Liver (tissue), 9 donors: ENCODE data around the gene ARRDC1. TPM values are rescaled to one million over a fixed set of nuclear protein-coding genes. Genes with fewer than 3 reads are reported as not detected.

Source experiments
- DNase-seq: peaks from one replicate; pipeline ENCODE4 v3.0.0-alpha.2; 2017; ENCODE audit warnings: low spot score
- H3K27ac ChIP-seq, 2 donors: one replicate each; pipeline ENCODE4 v1.7.0; 2013; ENCODE audit warnings: inconsistent platforms in 2 of 2, low read length in 2 of 2, control low read depth in 1 of 2, low read depth in 1 of 2, mild to moderate bottlenecking in 1 of 2
- H3K27me3 ChIP-seq, 4 donors: one replicate each; pipeline versions ENCODE4 v1.6.1 to v1.7.0; 2013; ENCODE audit warnings: low read length in 3 of 4, inconsistent platforms in 1 of 4, mild to moderate bottlenecking in 1 of 4, moderate library complexity in 1 of 4; ENCODE audit not compliant: control insufficient read depth in 4 of 4, insufficient read depth in 4 of 4
- H3K36me3 ChIP-seq, 4 donors: one replicate each; pipeline versions ENCODE4 v1.6.1 to v1.7.0; 2013; ENCODE audit warnings: low read length in 3 of 4, mild to moderate bottlenecking in 3 of 4, low read depth in 1 of 4, moderate library complexity in 1 of 4; ENCODE audit not compliant: control insufficient read depth in 4 of 4, insufficient read depth in 3 of 4
- H3K4me1 ChIP-seq, 4 donors: one replicate each; pipeline versions ENCODE4 v1.6.1 to v1.7.0; 2013; ENCODE audit warnings: low read length in 3 of 4, mild to moderate bottlenecking in 3 of 4, moderate library complexity in 1 of 4; ENCODE audit not compliant: control insufficient read depth in 4 of 4, insufficient read depth in 4 of 4
- H3K4me3 ChIP-seq, 3 donors: one replicate each; pipeline versions ENCODE4 v1.6.1 to v1.7.0; 2013; ENCODE audit warnings: low read length in 3 of 3, control low read depth in 1 of 3, low read depth in 1 of 3, mild to moderate bottlenecking in 1 of 3
- H3K9ac ChIP-seq, 2 donors: one replicate each; pipeline ENCODE4 v1.7.0; 2013; ENCODE audit warnings: low read length in 2 of 2, mild to moderate bottlenecking in 2 of 2, moderate library complexity in 2 of 2, control low read depth in 1 of 2, low read depth in 1 of 2
- H3K9me3 ChIP-seq, 4 donors: one replicate each; pipeline versions ENCODE4 v1.6.1 to v1.7.0; 2013; ENCODE audit warnings: low read length in 3 of 4; ENCODE audit not compliant: control insufficient read depth in 4 of 4
- EGR1 ChIP-seq, 2 donors: IDR thresholded peaks; 2 replicates each; pipeline ENCODE4 v1.6.1; 2016 to 2018; ENCODE audit warnings: antibody characterized with exemption in 2 of 2, low read depth in 2 of 2
- FOXA1 ChIP-seq: IDR thresholded peaks from 2 replicates; pipeline ENCODE4 v1.6.1; 2016; ENCODE audit warnings: antibody characterized with exemption
- FOXA2 ChIP-seq: IDR thresholded peaks from 2 replicates; pipeline ENCODE4 v1.6.1; 2016; ENCODE audit warnings: antibody characterized with exemption
- GABPA ChIP-seq, 2 donors: IDR thresholded peaks in 1 of 2; conservative IDR thresholded peaks in 1 of 2; 2 replicates each; pipeline ENCODE4 v1.6.1; 2016; ENCODE audit warnings: antibody characterized with exemption in 2 of 2, mild to moderate bottlenecking in 1 of 2, moderate library complexity in 1 of 2
- HNF4A ChIP-seq, 2 donors: conservative IDR thresholded peaks; 2 replicates each; pipeline ENCODE4 v1.6.1; 2016; ENCODE audit warnings: antibody characterized with exemption in 2 of 2, mild to moderate bottlenecking in 2 of 2
- HNF4G ChIP-seq: IDR thresholded peaks from 2 replicates; pipeline ENCODE4 v1.6.1; 2016; ENCODE audit warnings: antibody characterized with exemption
- JUND ChIP-seq, 2 donors: IDR thresholded peaks; 2 replicates each; pipeline ENCODE4 v1.6.1; 2016; ENCODE audit warnings: antibody characterized with exemption in 2 of 2
- NR2F2 ChIP-seq: IDR thresholded peaks from 2 replicates; pipeline ENCODE4 v1.6.1; 2016; ENCODE audit warnings: antibody characterized with exemption
- RAD21 ChIP-seq, 2 donors: IDR thresholded peaks; 2 replicates each; pipeline ENCODE4 v1.6.1; 2016; ENCODE audit warnings: antibody characterized with exemption in 2 of 2, mild to moderate bottlenecking in 2 of 2
- RXRA ChIP-seq, 2 donors: IDR thresholded peaks; 2 replicates each; pipeline ENCODE4 v1.6.1; 2017 to 2018; ENCODE audit warnings: antibody characterized with exemption in 2 of 2, mild to moderate bottlenecking in 1 of 2
- SP1 ChIP-seq: IDR thresholded peaks from 2 replicates; pipeline ENCODE4 v1.6.1; 2018; ENCODE audit warnings: antibody characterized with exemption, mild to moderate bottlenecking
- TAF1 ChIP-seq: conservative IDR thresholded peaks from 2 replicates; pipeline ENCODE4 v1.6.1; 2016; ENCODE audit warnings: antibody characterized with exemption, mild to moderate bottlenecking
- YY1 ChIP-seq: IDR thresholded peaks from 2 replicates; pipeline ENCODE4 v1.6.1; 2016; ENCODE audit warnings: antibody characterized with exemption, mild to moderate bottlenecking
- WGBS: extraction: QIAGEN DNeasy Blood & Tissue Kit; methylation state at CpG from one replicate; pipeline ENCODE4 v1.1.7; 2013; 5-methylcytosine and 5-hydroxymethylcytosine counted together
- polyA plus RNA-seq, 2 donors: library from polyadenylated mRNA; stranded (reverse) in 1 of 2; unstranded in 1 of 2; fragments of 200-250 nt in 1 of 2; fragments of >200 nt in 1 of 2; fragmentation: Nextera tagmentation in 1 of 2; extraction: Ambion mirVana in 1 of 2; gene quantifications; one replicate each; pipeline versions ENCODE4 v1.2.1 to v1.2.3, GENCODE V29; 2013 to 2015
- total RNA-seq, 2 donors: library from RNA; depleted of rRNA; stranded (reverse); fragments of >200 nt; gene quantifications; one replicate each; pipeline ENCODE4 v1.2.3, GENCODE V29; 2014
- TF ChIP-seq, protein P1 (sequence below): IDR thresholded peaks from 2 replicates; pipeline ENCODE4 v1.6.1; 2016; ENCODE audit warnings: antibody characterized with exemption
- TF ChIP-seq, protein P2 (sequence below): IDR thresholded peaks from 2 replicates; pipeline ENCODE4 v1.6.1; 2016; ENCODE audit warnings: antibody characterized with exemption
- TF ChIP-seq, protein P3 (sequence below): IDR thresholded peaks from 2 replicates; pipeline ENCODE4 v1.6.1; 2016; ENCODE audit warnings: antibody characterized with exemption, mild to moderate bottlenecking
- TF ChIP-seq, protein P4 (sequence below): IDR thresholded peaks from 2 replicates; pipeline ENCODE4 v1.6.1; 2016; ENCODE audit warnings: antibody characterized with exemption
- TF ChIP-seq, protein P5 (sequence below): fragments of 150-350 bp; IDR thresholded peaks from 2 replicates; pipeline ENCODE4 v1.5.1; 2017; ENCODE audit warnings: improper control_type of control experiment, low read depth, low read length; ENCODE audit not compliant: missing input control
- donor health status: healthy.
- donor health status: healthy.
- donor health status: healthy.
- donor health status: healthy.
- donor health status: healthy.

Gene ARRDC1
- total and polyA plus RNA-seq, 4 donors, result 9.8 to 31.6 (median 23.4) TPM

DNA sequence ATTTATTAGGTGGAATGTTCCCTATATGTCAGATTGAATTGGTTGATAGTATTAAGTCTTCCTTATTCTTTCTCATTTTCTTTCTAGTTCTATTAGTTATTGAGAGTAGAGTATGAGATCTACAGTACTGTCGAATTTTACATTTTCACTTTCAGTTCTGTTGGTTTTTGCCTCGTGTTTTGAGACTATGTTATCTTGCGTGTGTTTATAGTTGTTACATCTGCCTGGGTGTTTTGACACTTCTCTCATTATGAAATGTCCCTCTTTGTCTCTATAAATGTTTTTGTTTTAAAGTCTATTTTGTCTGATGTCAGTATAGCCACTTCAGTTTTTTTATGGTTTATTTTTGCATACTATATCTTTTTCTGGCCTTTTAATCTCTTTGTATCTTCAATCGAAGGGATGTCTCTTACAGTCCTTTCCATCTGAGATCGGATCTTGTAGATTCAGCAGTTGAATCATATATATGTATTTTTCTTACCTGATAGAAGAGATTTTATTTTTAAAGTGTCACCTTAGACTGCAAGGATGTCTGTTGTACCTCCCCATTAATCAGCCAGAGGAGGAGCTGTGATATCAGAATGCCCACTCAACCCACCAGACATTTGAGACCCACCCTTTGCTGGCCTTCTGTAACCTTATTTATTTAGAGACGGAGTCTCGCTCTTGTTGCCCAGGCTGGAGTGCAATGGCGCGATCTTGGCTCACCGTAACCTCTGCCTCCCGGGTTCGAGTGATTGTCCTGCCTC lies 34.0 kb downstream of the ARRDC1 start:
- no peaks in the 10 kb centered on the region for H3K27me3 ChIP-seq
- peaks cover 0 to 2% (median 0%) of the 10 kb centered on the region in 4 donors for H3K36me3 ChIP-seq
- TF ChIP-seq HNF4A (conservative IDR thresholded peaks at IDR 0.05) (no peak), EGR1 (IDR thresholded peaks at IDR 0.05; ENCODE audit: low read depth in 2 of 2) (no peak), FOXA2 (no peak), RXRA (IDR thresholded peaks at IDR 0.05) (no peak), TAF1 (no peak), HNF4G (no peak), JUND (IDR thresholded peaks at IDR 0.05) (no peak), FOXA1 (no peak), YY1 (no peak), RAD21 (IDR thresholded peaks at IDR 0.05) (no peak), GABPA (IDR thresholded peaks at IDR 0.05 in 1 of 2, conservative IDR thresholded peaks at IDR 0.05 in 1 of 2) (no peak), NR2F2 (no peak), SP1 (no peak)
- TF ChIP-seq, protein P1, sequence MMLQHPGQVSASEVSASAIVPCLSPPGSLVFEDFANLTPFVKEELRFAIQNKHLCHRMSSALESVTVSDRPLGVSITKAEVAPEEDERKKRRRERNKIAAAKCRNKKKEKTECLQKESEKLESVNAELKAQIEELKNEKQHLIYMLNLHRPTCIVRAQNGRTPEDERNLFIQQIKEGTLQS, result no peak
- TF ChIP-seq, protein P2, sequence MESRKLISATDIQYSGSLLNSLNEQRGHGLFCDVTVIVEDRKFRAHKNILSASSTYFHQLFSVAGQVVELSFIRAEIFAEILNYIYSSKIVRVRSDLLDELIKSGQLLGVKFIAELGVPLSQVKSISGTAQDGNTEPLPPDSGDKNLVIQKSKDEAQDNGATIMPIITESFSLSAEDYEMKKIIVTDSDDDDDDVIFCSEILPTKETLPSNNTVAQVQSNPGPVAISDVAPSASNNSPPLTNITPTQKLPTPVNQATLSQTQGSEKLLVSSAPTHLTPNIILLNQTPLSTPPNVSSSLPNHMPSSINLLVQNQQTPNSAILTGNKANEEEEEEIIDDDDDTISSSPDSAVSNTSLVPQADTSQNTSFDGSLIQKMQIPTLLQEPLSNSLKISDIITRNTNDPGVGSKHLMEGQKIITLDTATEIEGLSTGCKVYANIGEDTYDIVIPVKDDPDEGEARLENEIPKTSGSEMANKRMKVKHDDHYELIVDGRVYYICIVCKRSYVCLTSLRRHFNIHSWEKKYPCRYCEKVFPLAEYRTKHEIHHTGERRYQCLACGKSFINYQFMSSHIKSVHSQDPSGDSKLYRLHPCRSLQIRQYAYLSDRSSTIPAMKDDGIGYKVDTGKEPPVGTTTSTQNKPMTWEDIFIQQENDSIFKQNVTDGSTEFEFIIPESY, result no peak
- TF ChIP-seq, protein P3, sequence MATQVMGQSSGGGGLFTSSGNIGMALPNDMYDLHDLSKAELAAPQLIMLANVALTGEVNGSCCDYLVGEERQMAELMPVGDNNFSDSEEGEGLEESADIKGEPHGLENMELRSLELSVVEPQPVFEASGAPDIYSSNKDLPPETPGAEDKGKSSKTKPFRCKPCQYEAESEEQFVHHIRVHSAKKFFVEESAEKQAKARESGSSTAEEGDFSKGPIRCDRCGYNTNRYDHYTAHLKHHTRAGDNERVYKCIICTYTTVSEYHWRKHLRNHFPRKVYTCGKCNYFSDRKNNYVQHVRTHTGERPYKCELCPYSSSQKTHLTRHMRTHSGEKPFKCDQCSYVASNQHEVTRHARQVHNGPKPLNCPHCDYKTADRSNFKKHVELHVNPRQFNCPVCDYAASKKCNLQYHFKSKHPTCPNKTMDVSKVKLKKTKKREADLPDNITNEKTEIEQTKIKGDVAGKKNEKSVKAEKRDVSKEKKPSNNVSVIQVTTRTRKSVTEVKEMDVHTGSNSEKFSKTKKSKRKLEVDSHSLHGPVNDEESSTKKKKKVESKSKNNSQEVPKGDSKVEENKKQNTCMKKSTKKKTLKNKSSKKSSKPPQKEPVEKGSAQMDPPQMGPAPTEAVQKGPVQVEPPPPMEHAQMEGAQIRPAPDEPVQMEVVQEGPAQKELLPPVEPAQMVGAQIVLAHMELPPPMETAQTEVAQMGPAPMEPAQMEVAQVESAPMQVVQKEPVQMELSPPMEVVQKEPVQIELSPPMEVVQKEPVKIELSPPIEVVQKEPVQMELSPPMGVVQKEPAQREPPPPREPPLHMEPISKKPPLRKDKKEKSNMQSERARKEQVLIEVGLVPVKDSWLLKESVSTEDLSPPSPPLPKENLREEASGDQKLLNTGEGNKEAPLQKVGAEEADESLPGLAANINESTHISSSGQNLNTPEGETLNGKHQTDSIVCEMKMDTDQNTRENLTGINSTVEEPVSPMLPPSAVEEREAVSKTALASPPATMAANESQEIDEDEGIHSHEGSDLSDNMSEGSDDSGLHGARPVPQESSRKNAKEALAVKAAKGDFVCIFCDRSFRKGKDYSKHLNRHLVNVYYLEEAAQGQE, result no peak
- TF ChIP-seq, protein P4, sequence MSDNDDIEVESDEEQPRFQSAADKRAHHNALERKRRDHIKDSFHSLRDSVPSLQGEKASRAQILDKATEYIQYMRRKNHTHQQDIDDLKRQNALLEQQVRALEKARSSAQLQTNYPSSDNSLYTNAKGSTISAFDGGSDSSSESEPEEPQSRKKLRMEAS, result no peak
- TF ChIP-seq, protein P5, sequence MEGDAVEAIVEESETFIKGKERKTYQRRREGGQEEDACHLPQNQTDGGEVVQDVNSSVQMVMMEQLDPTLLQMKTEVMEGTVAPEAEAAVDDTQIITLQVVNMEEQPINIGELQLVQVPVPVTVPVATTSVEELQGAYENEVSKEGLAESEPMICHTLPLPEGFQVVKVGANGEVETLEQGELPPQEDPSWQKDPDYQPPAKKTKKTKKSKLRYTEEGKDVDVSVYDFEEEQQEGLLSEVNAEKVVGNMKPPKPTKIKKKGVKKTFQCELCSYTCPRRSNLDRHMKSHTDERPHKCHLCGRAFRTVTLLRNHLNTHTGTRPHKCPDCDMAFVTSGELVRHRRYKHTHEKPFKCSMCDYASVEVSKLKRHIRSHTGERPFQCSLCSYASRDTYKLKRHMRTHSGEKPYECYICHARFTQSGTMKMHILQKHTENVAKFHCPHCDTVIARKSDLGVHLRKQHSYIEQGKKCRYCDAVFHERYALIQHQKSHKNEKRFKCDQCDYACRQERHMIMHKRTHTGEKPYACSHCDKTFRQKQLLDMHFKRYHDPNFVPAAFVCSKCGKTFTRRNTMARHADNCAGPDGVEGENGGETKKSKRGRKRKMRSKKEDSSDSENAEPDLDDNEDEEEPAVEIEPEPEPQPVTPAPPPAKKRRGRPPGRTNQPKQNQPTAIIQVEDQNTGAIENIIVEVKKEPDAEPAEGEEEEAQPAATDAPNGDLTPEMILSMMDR, result no peak
- WGBS, result 56% methylated on average over 12 of the region's 12 CpGs
- peak overlapping the region; percentile 13 to 35 (median 32) for H3K4me3 ChIP-seq
- DNase-seq, result no peak
- H3K9ac ChIP-seq, result peak overlapping the region; percentile 60 to 81
- peaks cover 0 to 16% (median 3%) of the 10 kb centered on the region in 4 donors for H3K4me1 ChIP-seq
- peak overlapping the region; percentile 61 to 69 for H3K27ac ChIP-seq
- no peaks in the 10 kb centered on the region for H3K9me3 ChIP-seq
